HT1080 (cell line): ENCODE data around the gene MEAF6. TPM values are rescaled to one million over a fixed set of nuclear protein-coding genes. Genes with fewer than 3 reads are reported as not detected.

Source experiments
- DNase-seq: peaks from one replicate; pipeline ENCODE4 v3.0.0-alpha.2; 2015; ENCODE audit warnings: low read depth
- small RNA-seq: library from RNA; depleted of rRNA; stranded (forward); fragments of <200 nt; gene quantifications from one replicate; pipeline ENCODE3, GENCODE V24; 2014
- total RNA-seq: library from RNA; depleted of rRNA; stranded (reverse); fragments of >200 nt; shearing (Covaris generic); gene quantifications from 2 replicates; pipeline ENCODE4 v1.2.3, GENCODE V29; 2014; rRNA removed

Gene MEAF6
- total RNA-seq, 1 experiment from 2014 or later: 65.4 TPM

GRCh38 chr1:37446874-37447273 is 67.7 kb downstream of the MEAF6 start:
- DNase-seq: no peak

GRCh38 chr1:37442644-37443043 is 71.9 kb downstream of the MEAF6 start:
- DNase-seq: no peak

Small RNAs within 50 kb of the gene (small RNA-seq; reads per million reads assigned to genes)
- not detected for gene AL034379.1
- not detected for gene MIR5581

Other genes starting within 250 kb of the MEAF6 start
- gene ZC3H12A, start 40.2 kb downstream of the MEAF6 start, total RNA-seq: 8.7 and 9.8 TPM in 2 replicates
- 11.3 and 16.5 TPM in 2 replicates for gene SNIP1, start 39.5 kb upstream of the MEAF6 start, total RNA-seq
- not detected in 2 replicates for gene DNALI1, start 42.2 kb upstream of the MEAF6 start, total RNA-seq
- 105 and 111 TPM in 2 replicates for gene GNL2, start 81.2 kb upstream of the MEAF6 start, total RNA-seq
- gene RSPO1, start 120.1 kb upstream of the MEAF6 start, total RNA-seq: not detected in 2 replicates
- gene CDCA8, start 177.8 kb upstream of the MEAF6 start, total RNA-seq: 29.3 and 38.4 TPM in 2 replicates